ENCODE results near the gene TSKU.
"Not testable (repeated sequence)": the region's sequence is repeated elsewhere in the genome, so short reads cannot be mapped to it uniquely, and the experiment has no call there.

TSKU gene

GRCh38 chr11:76807206-76807875 lies 24.2 kb downstream of the TSKU start:
- Histone ChIP-seq H3K4me1 (ENCODE audit: insufficient read depth, low read length) (no peaks in the 10 kb centered on the region; the same call in 1 of the 2 replicates), H3K27me3 (ENCODE audit: insufficient read depth, low read length) (no peaks in the 10 kb centered on the region), H3K4me3 (ENCODE audit: low read length) (no peak overlapping the region), H3K27ac (ENCODE audit: low read length) (no peak overlapping the region), H3K9ac (ENCODE audit: low read depth, low read length) (no peak overlapping the region), H3K9me3 (ENCODE audit: insufficient read depth, low read depth, low read length) (no peaks in the 10 kb centered on the region), H3K36me3 (ENCODE audit: insufficient read depth, low read depth, low read length) (no peaks in the 10 kb centered on the region)

- no peak overlapping the region for H3K4me3 ChIP-seq (ENCODE audit: low read length)
- no peaks in the 10 kb centered on the region for H3K36me3 ChIP-seq (ENCODE audit: insufficient read depth, low read depth, low read length)
- H3K9ac ChIP-seq (ENCODE audit: low read depth, low read length), result no peak overlapping the region
- no peaks in the 10 kb centered on the region; the same call in 1 of the 2 replicates for H3K9me3 ChIP-seq (ENCODE audit: insufficient read depth, low read depth, low read length)
- no peaks in the 10 kb centered on the region; the same call in 1 of the 2 replicates for H3K4me1 ChIP-seq (ENCODE audit: insufficient read depth, low read length)
- no peak overlapping the region for H3K27ac ChIP-seq (ENCODE audit: low read length)
- no peaks in the 10 kb centered on the region for H3K27me3 ChIP-seq (ENCODE audit: insufficient read depth, low read length)
Measured at GRCh38 chr11:76808171-76808570, 25.0 kb downstream of the TSKU start.

GRCh38 chr11:76808996-76809395 lies 25.8 kb downstream of the TSKU start:
- H3K9me3 ChIP-seq (ENCODE audit: insufficient read depth, low read depth, low read length), result peaks cover 3% of the 10 kb centered on the region
- H3K4me1 ChIP-seq (ENCODE audit: insufficient read depth, low read length), result no peaks in the 10 kb centered on the region; the same call in 1 of the 2 replicates
- H3K27ac ChIP-seq (ENCODE audit: low read length), result no peak overlapping the region
- no peaks in the 10 kb centered on the region for H3K36me3 ChIP-seq (ENCODE audit: insufficient read depth, low read depth, low read length)
- no peak overlapping the region for H3K9ac ChIP-seq (ENCODE audit: low read depth, low read length)
- no peaks in the 10 kb centered on the region for H3K27me3 ChIP-seq (ENCODE audit: insufficient read depth, low read length)
- H3K4me3 ChIP-seq (ENCODE audit: low read length), result no peak overlapping the region

- Histone ChIP-seq H3K4me3 (ENCODE audit: low read length) (no peak overlapping the region), H3K27me3 (ENCODE audit: insufficient read depth, low read length) (no peaks in the 10 kb centered on the region), H3K4me1 (ENCODE audit: insufficient read depth, low read length) (no peaks in the 10 kb centered on the region; the same call in 1 of the 2 replicates), H3K9ac (ENCODE audit: low read depth, low read length) (no peak overlapping the region), H3K9me3 (ENCODE audit: insufficient read depth, low read depth, low read length) (peaks cover 13% of the 10 kb centered on the region), H3K27ac (ENCODE audit: low read length) (no peak overlapping the region), H3K36me3 (ENCODE audit: insufficient read depth, low read depth, low read length) (no peaks in the 10 kb centered on the region)
Measured at GRCh38 chr11:76810151-76810853, 27.1 kb downstream of the TSKU start.

- no peak overlapping the region for H3K4me3 ChIP-seq (ENCODE audit: low read length)
- H3K4me1 ChIP-seq (ENCODE audit: insufficient read depth, low read length), result no peaks in the 10 kb centered on the region; the same call in 1 of the 2 replicates
- H3K27ac ChIP-seq (ENCODE audit: low read length), result no peak overlapping the region
- no peaks in the 10 kb centered on the region for H3K36me3 ChIP-seq (ENCODE audit: insufficient read depth, low read depth, low read length)
- H3K9me3 ChIP-seq (ENCODE audit: insufficient read depth, low read depth, low read length), result peaks cover 22% of the 10 kb centered on the region
- H3K27me3 ChIP-seq (ENCODE audit: insufficient read depth, low read length), result no peaks in the 10 kb centered on the region
- H3K9ac ChIP-seq (ENCODE audit: low read depth, low read length), result no peak overlapping the region
Measured at GRCh38 chr11:76811259-76811658, 28.1 kb downstream of the TSKU start.

- H3K9ac ChIP-seq (ENCODE audit: low read depth, low read length), result no peak overlapping the region
- H3K9me3 ChIP-seq (ENCODE audit: insufficient read depth, low read depth, low read length), result peaks cover 35% of the 10 kb centered on the region
- no peaks in the 10 kb centered on the region; the same call in 1 of the 2 replicates for H3K4me1 ChIP-seq (ENCODE audit: insufficient read depth, low read length)
- H3K27me3 ChIP-seq (ENCODE audit: insufficient read depth, low read length), result no peaks in the 10 kb centered on the region
- no peak overlapping the region for H3K27ac ChIP-seq (ENCODE audit: low read length)
- H3K4me3 ChIP-seq (ENCODE audit: low read length), result no peak overlapping the region
- no peaks in the 10 kb centered on the region for H3K36me3 ChIP-seq (ENCODE audit: insufficient read depth, low read depth, low read length)
Measured at GRCh38 chr11:76814414-76814813, 31.3 kb downstream of the TSKU start.

GRCh38 chr11:76815678-76816077 lies 32.5 kb downstream of the TSKU start:
- H3K36me3 ChIP-seq (ENCODE audit: insufficient read depth, low read depth, low read length), result not testable (repeated sequence)

GRCh38 chr11:76820184-76820566 lies 37.0 kb downstream of the TSKU start:
- H3K27me3 ChIP-seq (ENCODE audit: insufficient read depth, low read length), result no peaks in the 10 kb centered on the region
- no peak overlapping the region for H3K4me3 ChIP-seq (ENCODE audit: low read length)
- H3K27ac ChIP-seq (ENCODE audit: low read length), result no peak overlapping the region
- peaks cover 26% of the 10 kb centered on the region for H3K9me3 ChIP-seq (ENCODE audit: insufficient read depth, low read depth, low read length)
- H3K9ac ChIP-seq (ENCODE audit: low read depth, low read length), result no peak overlapping the region
- H3K36me3 ChIP-seq (ENCODE audit: insufficient read depth, low read depth, low read length), result no peaks in the 10 kb centered on the region
- peaks cover 4% of the 10 kb centered on the region; the same call in 1 of the 2 replicates for H3K4me1 ChIP-seq (ENCODE audit: insufficient read depth, low read length)

More at GRCh38 chr11:76815678-76816077, 32.5 kb downstream of the TSKU start:
- not testable (repeated sequence) for H3K4me1 ChIP-seq (ENCODE audit: insufficient read depth, low read length); H3K9ac ChIP-seq (ENCODE audit: low read depth, low read length); H3K4me3 ChIP-seq (ENCODE audit: low read length); H3K27me3 ChIP-seq (ENCODE audit: insufficient read depth, low read length); H3K27ac ChIP-seq (ENCODE audit: low read length)
- H3K9me3 ChIP-seq (ENCODE audit: insufficient read depth, low read depth, low read length), result peaks cover 39% of the 10 kb centered on the region

- not testable (repeated sequence) for H3K9ac ChIP-seq (ENCODE audit: low read depth, low read length); H3K27me3 ChIP-seq (ENCODE audit: insufficient read depth, low read length); H3K27ac ChIP-seq (ENCODE audit: low read length); H3K4me3 ChIP-seq (ENCODE audit: low read length); H3K4me1 ChIP-seq (ENCODE audit: insufficient read depth, low read length); H3K36me3 ChIP-seq (ENCODE audit: insufficient read depth, low read depth, low read length)
- peaks cover 16% of the 10 kb centered on the region for H3K9me3 ChIP-seq (ENCODE audit: insufficient read depth, low read depth, low read length)
Measured at GRCh38 chr11:76821396-76821795, 38.2 kb downstream of the TSKU start.

GRCh38 chr11:76822406-76822805 lies 39.2 kb downstream of the TSKU start:
- Histone ChIP-seq H3K36me3 (ENCODE audit: insufficient read depth, low read depth, low read length) (no peaks in the 10 kb centered on the region), H3K9me3 (ENCODE audit: insufficient read depth, low read depth, low read length) (peaks cover 6% of the 10 kb centered on the region), H3K4me3 (ENCODE audit: low read length) (no peak overlapping the region), H3K9ac (ENCODE audit: low read depth, low read length) (no peak overlapping the region), H3K27ac (ENCODE audit: low read length) (no peak overlapping the region), H3K4me1 (ENCODE audit: insufficient read depth, low read length) (peaks cover 4% of the 10 kb centered on the region; the same call in 1 of the 2 replicates), H3K27me3 (ENCODE audit: insufficient read depth, low read length) (no peaks in the 10 kb centered on the region)

- Histone ChIP-seq H3K27me3 (ENCODE audit: insufficient read depth, low read length) (no peaks in the 10 kb centered on the region), H3K27ac (ENCODE audit: low read length) (no peak overlapping the region), H3K36me3 (ENCODE audit: insufficient read depth, low read depth, low read length) (no peaks in the 10 kb centered on the region), H3K9me3 (ENCODE audit: insufficient read depth, low read depth, low read length) (peaks cover 4% of the 10 kb centered on the region; the same call in 1 of the 2 replicates), H3K4me1 (ENCODE audit: insufficient read depth, low read length) (peaks cover 4% of the 10 kb centered on the region; the same call in 1 of the 2 replicates), H3K9ac (ENCODE audit: low read depth, low read length) (no peak overlapping the region), H3K4me3 (ENCODE audit: low read length) (no peak overlapping the region)
Measured at GRCh38 chr11:76823481-76824028, 40.4 kb downstream of the TSKU start.
